Measurements from ENCODE around the gene ZNF580.

ZNF580 gene

DNA sequence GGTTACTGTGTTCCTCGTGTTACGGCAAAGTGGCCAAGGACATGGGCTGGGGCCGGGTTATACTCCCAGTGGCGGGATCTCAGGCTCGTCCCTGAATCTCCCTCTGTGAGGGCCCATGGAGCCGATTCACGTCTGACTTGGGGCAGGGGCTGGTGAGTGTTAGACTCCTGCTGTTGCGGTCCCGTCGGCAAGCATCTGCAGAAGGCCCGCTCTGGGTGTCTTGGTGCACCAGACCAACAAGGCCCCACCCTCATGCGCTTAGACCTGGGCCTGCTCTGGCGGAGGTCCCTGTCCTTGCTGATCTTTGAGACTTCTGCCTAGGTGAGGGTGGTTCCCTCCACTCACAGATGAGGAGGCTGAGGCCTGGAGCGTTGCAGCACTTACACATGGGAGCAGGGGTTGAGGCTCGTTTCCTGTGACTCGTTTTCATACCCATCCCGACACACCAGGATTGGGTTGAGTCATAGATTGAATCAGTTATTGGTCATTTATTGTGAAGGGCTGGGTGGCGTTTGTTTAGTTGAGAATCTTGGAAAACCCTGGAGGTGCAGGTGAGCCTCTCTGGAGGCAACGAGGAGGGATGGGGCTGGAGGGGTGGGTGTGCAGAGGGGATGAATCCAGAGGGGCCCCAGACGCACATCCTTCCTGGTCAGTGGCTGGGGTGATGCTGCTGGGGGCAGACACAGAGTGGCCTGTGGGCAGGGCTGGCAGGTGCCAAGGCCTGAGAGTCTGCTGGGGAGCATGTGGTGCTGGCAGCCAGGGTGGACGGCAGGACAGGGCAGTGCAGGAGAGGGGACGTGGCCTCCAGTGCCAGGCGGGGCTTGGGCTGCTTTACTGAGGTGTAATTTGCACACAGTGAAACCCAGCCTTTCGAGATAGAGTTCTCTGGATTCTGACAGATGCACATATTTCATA lies 38.8 kb downstream of the ZNF580 start:
- no peak for DNase-seq (ENCODE audit: low read depth)

DNA sequence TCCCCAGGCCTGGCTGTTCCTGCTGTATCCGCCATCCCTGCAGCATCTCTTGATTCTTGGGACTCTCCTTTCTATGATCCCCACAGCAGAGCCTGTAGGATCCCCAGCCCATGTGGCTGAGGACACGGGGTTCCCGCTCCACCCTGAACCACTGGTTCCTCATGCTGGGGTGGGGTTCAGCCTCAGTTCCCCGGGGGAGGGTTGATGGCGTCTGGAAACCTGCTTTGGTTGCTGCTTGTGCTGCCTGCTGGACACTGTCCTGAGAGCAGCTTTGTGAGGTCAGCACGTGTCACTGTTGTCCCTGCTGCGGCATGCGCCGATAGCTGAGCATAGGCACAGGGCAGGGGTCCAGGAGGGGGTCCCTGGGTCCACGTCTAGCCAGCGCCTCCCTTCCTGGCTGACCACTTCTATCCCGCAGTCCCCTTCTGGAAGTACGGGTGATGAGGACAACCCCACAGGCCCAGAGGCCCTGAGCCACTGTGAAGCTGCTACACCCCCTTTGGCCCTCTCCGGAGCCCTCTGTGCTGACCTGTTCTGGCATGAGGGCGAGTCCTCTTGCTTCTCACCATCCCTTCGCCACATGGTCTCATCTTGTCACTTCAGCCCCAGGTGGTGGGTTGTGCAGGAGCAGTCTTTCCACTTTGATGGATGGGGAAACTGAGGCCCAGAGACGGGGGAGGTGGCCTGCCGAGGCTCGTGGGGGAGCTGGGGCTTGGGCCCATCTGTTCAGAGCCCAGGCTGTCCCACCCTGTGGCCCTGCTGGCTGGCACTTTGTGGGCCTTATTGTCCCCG lies 39.7 kb downstream of the ZNF580 start:
- no peak for DNase-seq (ENCODE audit: low read depth)

DNA sequence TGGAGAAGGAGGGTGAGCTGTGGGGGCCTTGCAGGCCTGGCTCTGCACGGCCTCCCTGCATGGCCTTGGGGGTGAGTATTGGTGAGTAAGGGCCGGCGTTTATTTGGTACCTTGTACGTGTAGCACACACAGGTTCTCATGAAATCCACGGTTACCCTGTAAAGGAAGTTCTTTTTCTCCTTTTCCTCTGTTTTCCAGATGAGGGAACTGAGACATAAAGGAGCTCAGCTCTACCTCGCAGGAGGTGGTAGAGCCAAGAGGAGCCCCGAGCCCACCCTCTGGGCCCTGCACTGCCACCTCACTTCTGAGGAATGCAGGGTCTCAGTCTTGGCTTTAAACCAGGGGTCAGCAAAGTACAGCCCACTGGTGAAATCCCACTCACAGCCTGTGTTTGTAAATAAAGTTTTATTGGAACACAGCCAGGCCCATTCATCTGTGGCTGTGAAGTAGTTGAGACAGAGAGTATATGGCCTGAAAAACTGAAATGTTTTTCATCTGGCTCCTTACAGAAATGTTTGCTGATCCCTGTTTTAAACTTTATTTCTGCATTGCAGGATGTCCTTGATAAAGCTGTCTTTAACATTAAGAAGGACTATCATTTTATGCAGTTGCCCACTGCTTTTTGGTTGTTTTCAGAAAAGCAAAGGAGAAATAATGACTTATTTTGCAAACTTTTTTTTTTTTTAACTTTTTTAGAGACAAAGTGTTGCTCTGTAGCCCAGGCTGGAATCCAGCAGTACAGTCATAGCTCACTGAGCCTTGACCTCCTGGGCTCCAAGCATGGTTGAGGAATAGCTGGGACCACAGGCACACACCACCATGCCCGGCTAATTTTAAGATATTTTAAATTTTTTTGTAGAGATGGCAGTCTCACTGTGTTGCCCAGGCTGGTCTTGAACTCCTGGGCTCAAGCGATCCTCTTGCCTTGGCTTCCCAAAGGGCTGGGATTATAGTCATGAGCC lies 40.6 kb downstream of the ZNF580 start:
- no peak for DNase-seq (ENCODE audit: low read depth)

- no peak for DNase-seq (ENCODE audit: low read depth)
These were observed 42.9 kb downstream of the ZNF580 start for GRCh38 chr19:55683449-55684261.

GRCh38 chr19:55684946-55685681 lies 44.3 kb downstream of the ZNF580 start:
- no peak for DNase-seq (ENCODE audit: low read depth)

- DNase-seq (ENCODE audit: low read depth): no peak
These were observed 45.0 kb downstream of the ZNF580 start for GRCh38 chr19:55685776-55686175.

- no peak for DNase-seq (ENCODE audit: low read depth)
These were observed 45.7 kb downstream of the ZNF580 start for GRCh38 chr19:55686311-55687050.

DNA sequence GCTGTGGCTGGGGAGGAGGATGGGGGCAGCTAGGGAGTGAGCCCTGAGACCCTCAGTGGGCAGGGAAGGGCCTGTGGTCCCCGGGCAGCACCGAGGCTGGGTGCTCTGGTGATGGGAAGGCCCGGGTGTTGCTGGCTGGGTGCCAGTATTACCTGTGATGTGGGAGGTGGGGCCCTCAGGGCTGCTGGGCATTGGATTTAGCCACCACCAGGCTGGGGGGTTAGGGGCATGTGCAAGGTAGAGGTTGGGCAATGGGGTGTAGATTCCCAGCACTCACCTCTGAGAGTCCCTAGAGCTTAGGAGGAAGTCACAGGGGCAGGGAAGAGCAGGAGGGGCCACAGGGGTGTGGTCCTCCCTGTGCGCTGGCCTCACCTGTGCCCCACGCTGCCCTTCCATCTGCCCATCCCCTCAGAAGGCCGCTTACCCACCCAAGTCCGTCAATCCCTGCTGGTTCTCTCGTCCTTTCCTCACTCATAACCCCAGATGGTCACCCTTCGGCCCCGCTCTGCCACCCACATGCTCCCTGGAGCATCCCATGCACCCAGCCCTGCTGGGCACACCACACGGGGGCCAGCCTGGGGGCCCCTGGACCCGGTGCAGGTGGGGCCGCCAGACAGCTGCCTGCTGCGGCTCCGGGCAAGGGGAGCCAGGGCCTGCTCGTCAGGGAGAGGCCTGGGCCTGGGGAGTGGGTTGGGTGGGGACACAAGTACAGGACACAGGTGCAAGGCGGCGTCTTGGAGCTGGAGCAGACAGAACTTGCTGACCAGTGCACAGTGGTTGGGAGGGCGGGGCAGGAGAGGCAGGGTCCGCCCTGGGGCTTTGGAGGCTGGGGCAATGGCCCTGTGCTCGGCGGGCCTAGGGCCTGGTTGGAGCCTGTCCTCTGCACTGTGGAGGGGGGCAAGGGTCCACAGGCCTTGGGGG lies 46.7 kb downstream of the ZNF580 start:
- no peak for DNase-seq (ENCODE audit: low read depth)

DNA sequence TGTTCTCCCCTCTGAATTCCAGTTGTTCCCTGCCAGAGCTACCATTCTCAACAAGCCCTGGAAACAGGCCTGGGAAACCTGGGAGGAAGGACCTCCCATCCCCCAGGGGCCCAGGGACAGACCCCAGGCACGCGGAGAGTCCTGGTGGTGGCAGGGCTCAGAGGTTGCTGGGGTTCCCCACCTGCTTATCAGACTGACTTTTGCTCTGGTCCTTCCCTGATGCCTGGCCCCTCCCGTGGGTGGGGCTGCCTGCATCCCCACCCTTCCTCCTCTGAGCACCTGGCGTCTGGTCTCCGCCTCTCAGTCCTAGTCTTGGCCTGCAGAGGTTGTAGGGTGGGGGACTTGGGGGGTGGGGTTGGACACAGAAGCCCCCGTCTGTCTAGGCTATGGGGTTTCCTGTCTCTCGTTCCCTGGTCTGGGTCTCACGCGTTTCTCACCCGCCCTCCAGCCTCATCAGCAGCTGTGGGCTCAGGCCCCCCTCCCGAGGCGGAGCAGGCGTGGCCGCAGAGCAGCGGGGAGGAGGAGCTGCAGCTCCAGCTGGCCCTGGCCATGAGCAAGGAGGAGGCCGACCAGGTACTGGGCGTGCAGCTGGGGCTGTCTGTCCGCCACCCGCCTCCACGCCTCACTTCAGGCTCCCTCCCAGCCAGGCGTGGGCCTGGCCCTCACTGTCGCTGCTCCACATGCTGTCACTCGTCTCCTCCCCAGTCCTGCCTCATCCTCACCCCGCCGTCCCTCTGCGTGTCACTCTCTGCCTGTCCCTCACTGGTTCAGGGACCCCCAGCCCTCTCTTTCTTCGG lies 47.8 kb downstream of the ZNF580 start:
- DNase-seq (ENCODE audit: low read depth): no peak

GRCh38 chr19:55689411-55690108 lies 48.8 kb downstream of the ZNF580 start:
- no peak for DNase-seq (ENCODE audit: low read depth)

DNA sequence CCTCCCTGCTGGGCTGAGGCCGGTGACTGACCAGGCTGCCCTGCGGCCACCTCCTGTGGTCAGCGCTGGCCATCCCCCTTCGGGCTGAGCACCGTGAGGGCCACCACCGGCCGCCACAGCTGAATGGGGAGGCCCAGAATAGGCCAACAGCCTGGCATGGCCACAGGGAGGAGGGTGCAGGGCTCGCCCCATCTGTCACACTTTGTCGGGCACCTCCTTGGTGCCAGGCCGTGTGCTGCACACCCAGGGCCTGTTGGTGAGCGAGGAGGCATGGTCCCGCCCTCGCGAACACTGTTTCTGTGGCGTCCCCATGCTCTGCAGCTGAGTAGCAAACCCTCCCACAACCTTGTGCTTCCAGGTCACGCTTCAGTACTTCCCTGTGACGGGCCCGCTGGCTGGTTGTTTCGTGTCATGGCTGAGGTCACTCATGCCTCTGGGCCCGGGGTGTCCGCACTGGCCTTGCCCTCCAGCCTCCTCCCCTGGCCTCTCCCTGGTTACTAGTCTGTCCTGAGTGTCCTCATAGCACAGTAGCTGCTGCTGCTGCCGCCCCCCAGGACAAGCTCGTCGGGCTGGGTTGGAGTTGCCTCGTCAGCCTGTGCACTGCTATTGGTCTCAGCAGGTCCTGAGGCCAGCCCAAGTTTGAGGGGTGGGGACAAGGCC lies 49.4 kb downstream of the ZNF580 start:
- no peak for DNase-seq (ENCODE audit: low read depth)

DNA sequence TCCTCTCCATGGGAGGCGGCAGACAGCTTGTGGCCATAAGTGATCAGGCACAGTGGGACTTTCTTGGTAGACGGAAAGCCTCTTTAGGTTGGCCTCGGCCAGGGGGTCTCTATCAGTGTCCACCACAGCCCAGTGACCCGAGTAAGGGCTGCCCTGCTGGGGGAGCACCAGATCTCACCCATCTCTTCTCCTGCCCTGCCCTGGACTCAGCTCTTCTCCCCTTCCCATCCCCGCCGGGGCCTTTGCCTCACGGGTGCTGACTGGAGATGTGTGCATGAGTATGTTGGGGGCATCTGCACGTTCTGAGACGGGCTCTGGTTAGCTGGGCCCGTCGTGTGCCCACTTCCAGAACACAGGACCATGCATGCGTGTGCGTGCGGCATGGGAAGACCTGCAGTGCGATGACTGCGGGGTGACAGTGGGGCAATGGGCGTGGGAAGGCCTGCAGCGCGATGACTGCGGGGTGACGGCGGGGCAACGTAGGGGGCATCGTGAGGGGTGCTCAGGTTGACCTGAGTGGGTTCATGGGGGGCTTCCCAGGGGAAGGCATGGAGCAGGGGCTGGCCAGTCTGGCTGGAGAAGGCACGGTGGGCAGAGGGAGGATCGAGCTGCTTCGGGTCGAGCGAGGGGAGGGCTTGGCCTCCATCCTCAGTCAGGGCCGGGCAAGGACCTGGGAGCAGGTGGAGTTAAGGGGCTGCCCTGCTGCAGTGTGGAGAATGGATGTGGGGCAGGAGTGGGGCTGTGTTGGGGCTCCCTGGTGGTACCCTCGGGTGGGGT lies 50.2 kb downstream of the ZNF580 start:
- no peak for DNase-seq (ENCODE audit: low read depth)

- no peak for DNase-seq (ENCODE audit: low read depth)
These were observed 51.0 kb downstream of the ZNF580 start for GRCh38 chr19:55691561-55692481.

DNA sequence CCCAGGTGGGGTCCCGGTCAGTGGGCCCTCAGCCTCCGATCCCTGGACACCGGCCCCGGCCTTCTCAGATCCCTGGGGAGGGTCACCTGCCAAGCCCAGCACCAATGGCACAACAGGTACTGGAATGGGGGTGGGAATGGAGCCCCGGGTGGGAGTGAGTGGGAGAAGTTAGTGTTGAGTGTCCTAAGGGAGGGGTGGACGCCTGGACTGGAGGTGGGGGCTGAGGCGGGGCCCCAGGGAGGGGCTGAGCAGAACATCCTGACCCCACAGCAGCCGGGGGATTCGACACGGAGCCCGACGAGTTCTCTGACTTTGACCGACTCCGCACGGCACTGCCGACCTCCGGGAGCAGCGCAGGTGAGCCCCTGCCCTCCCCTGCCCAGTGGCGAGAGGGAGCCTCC lies 51.9 kb downstream of the ZNF580 start:
- no peak for DNase-seq (ENCODE audit: low read depth)

All from stimulated activated CD8-positive, alpha-beta memory T cell treated with anti-CD3 and anti-CD28 coated beads, Interleukin-15, amount 100 ng/mL, for 1 hour (primary cell).